ENCODE data around the gene TECPR1. TPM values are rescaled to one million over a fixed set of nuclear protein-coding genes. Genes with fewer than 3 reads are reported as not detected.

Gene TECPR1
- total and polyA plus RNA-seq, 2 donors (not counting 1 experiment from before 2014, with no cell fraction given): 3.7 to 39.0 TPM

DNA sequence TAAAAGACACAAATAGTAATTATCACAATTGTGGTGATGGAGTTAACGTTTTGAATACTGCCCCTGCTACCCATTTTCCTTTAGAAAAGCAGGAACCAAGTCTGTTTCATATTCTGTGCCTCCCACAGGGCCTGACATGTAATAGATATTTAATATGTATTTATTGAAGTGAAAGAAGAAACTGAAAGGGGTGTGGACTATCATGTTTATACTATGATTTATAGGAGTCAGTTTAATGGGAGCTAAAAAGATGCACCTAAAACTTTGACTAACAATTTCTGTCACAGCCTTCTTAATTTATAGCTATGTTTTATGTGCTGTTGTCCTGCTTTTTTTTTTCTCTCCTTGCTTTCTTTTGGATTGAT lies 64.9 kb downstream of the TECPR1 start:
- peaks cover 4% of the 10 kb centered on the region for H3K36me3 ChIP-seq (ENCODE audit: control insufficient read depth, insufficient read depth, low read length)
- H3K4me3 ChIP-seq (replicated peaks in 1 of 4; ENCODE audit: control extremely low read depth in 1 of 4, insufficient read depth in 1 of 4, low read depth in 3 of 4, low read length in 4 of 4): no peak overlapping the region
- H3K27me3 ChIP-seq (ENCODE audit: control insufficient read depth, insufficient read depth, low read length): no peaks in the 10 kb centered on the region
- no peaks in the 10 kb centered on the region for H3K4me1 ChIP-seq (ENCODE audit: control insufficient read depth, extremely low read depth, insufficient read depth, low read length)
- no peaks in the 10 kb centered on the region for H3K79me2 ChIP-seq (ENCODE audit: control insufficient read depth, insufficient read depth, low read length)
- no peaks in the 10 kb centered on the region for H4K20me1 ChIP-seq (ENCODE audit: control insufficient read depth, extremely low read depth, insufficient read depth, low read length)
- TF ChIP-seq EZH2 (IDR thresholded peaks at IDR 0.05; ENCODE audit: low read length, missing control alignments): no peak
- no peak for TF ChIP-seq CTCF (conservative IDR thresholded peaks at IDR 0.05 in 1 of 2, IDR thresholded peaks at IDR 0.05 in 1 of 2; ENCODE audit: low read depth in 1 of 2, low read length in 2 of 2)
- no peak overlapping the region for H3K27ac ChIP-seq (ENCODE audit: insufficient read depth, low read length)
- no peak for DNase-seq (ENCODE audit: low read depth in 2 of 2)
- H3K9me3 ChIP-seq (ENCODE audit: control insufficient read depth, insufficient read depth, low read depth, low read length): no peaks in the 10 kb centered on the region
- no peak overlapping the region for H3K4me2 ChIP-seq (ENCODE audit: extremely low read depth, insufficient read depth, low read length)
- H2AFZ ChIP-seq (ENCODE audit: low read length): no peak overlapping the region
- no peak overlapping the region for H3K9ac ChIP-seq (ENCODE audit: insufficient read depth, low read length)

- H3K27me3 ChIP-seq (ENCODE audit: control insufficient read depth, insufficient read depth, low read length): no peaks in the 10 kb centered on the region
- H3K9ac ChIP-seq (ENCODE audit: insufficient read depth, low read length): no peak overlapping the region
- H3K4me3 ChIP-seq (replicated peaks in 1 of 4; ENCODE audit: control extremely low read depth in 1 of 4, insufficient read depth in 1 of 4, low read depth in 3 of 4, low read length in 4 of 4): no peak overlapping the region
- TF ChIP-seq CTCF (conservative IDR thresholded peaks at IDR 0.05 in 1 of 2, IDR thresholded peaks at IDR 0.05 in 1 of 2; ENCODE audit: low read depth in 1 of 2, low read length in 2 of 2): no peak
- no peak for TF ChIP-seq EZH2 (IDR thresholded peaks at IDR 0.05; ENCODE audit: low read length, missing control alignments)
- no peaks in the 10 kb centered on the region for H4K20me1 ChIP-seq (ENCODE audit: control insufficient read depth, extremely low read depth, insufficient read depth, low read length)
- no peaks in the 10 kb centered on the region for H3K4me1 ChIP-seq (ENCODE audit: control insufficient read depth, extremely low read depth, insufficient read depth, low read length)
- H2AFZ ChIP-seq (ENCODE audit: low read length): no peak overlapping the region
- H3K27ac ChIP-seq (ENCODE audit: insufficient read depth, low read length): no peak overlapping the region
- H3K79me2 ChIP-seq (ENCODE audit: control insufficient read depth, insufficient read depth, low read length): no peaks in the 10 kb centered on the region
- no peak overlapping the region for H3K4me2 ChIP-seq (ENCODE audit: extremely low read depth, insufficient read depth, low read length)
- peaks cover under 1% of the 10 kb centered on the region for H3K36me3 ChIP-seq (ENCODE audit: control insufficient read depth, insufficient read depth, low read length)
- DNase-seq (ENCODE audit: low read depth in 2 of 2): peak; percentile 51 to 87
- H3K9me3 ChIP-seq (ENCODE audit: control insufficient read depth, insufficient read depth, low read depth, low read length): no peaks in the 10 kb centered on the region
These were observed 65.4 kb downstream of the TECPR1 start for GRCh38 chr7:98186452-98187137.

DNA sequence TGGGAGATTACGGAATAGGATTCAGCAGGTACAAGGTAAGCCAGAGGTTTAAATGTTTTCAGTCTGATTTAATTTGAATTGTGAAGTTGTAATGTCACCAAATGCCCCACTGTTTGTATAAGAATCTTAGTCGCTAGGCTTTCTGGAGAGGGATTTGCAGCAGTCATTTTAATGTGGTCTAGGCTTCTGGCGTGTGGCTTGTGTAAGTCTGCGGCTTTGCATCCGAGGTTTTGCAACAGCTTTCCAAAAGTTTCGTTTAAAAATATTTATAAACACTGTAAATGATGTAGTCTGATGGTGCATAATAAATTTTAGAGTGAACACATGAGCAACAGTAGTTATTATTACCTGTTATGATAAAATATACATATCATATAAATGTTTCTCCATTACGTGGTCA lies 66.9 kb downstream of the TECPR1 start:
- no peaks in the 10 kb centered on the region for H3K9me3 ChIP-seq (ENCODE audit: control insufficient read depth, insufficient read depth, low read depth, low read length)
- H4K20me1 ChIP-seq (ENCODE audit: control insufficient read depth, extremely low read depth, insufficient read depth, low read length): no peaks in the 10 kb centered on the region
- H3K27ac ChIP-seq (ENCODE audit: insufficient read depth, low read length): no peak overlapping the region
- no peak for DNase-seq (ENCODE audit: low read depth in 2 of 2)
- no peak for TF ChIP-seq EZH2 (IDR thresholded peaks at IDR 0.05; ENCODE audit: low read length, missing control alignments)
- no peak overlapping the region for H2AFZ ChIP-seq (ENCODE audit: low read length)
- H3K27me3 ChIP-seq (ENCODE audit: control insufficient read depth, insufficient read depth, low read length): no peaks in the 10 kb centered on the region
- no peak overlapping the region for H3K9ac ChIP-seq (ENCODE audit: insufficient read depth, low read length)
- H3K4me2 ChIP-seq (ENCODE audit: extremely low read depth, insufficient read depth, low read length): no peak overlapping the region
- H3K36me3 ChIP-seq (ENCODE audit: control insufficient read depth, insufficient read depth, low read length): no peaks in the 10 kb centered on the region
- H3K79me2 ChIP-seq (ENCODE audit: control insufficient read depth, insufficient read depth, low read length): no peaks in the 10 kb centered on the region
- no peak overlapping the region for H3K4me3 ChIP-seq (replicated peaks in 1 of 4; ENCODE audit: control extremely low read depth in 1 of 4, insufficient read depth in 1 of 4, low read depth in 3 of 4, low read length in 4 of 4)
- no peaks in the 10 kb centered on the region for H3K4me1 ChIP-seq (ENCODE audit: control insufficient read depth, extremely low read depth, insufficient read depth, low read length)
